Measurements from ENCODE around the gene UBE2Q1. TPM values are rescaled to one million over a fixed set of nuclear protein-coding genes. Genes with fewer than 3 reads are reported as not detected.

UBE2Q1 gene
- total and polyA plus RNA-seq, 9 donors: 14.3 to 119 (median 58.5) TPM

- H3K27ac ChIP-seq: no peak overlapping the region
- no peaks in the 10 kb centered on the region for H3K4me1 ChIP-seq (ENCODE audit: insufficient read depth)
- no peak for DNase-seq
- WGBS, 3 donors: 85 to 89% (median 88%) methylated on average over 7 of the region's 7 CpGs
- intact Hi-C loops (cut with DNase I): no loop called here
- no peak overlapping the region for H3K4me3 ChIP-seq
- H3K27me3 ChIP-seq: no peaks in the 10 kb centered on the region
- no peaks in the 10 kb centered on the region for H3K36me3 ChIP-seq
- TF ChIP-seq CTCF (IDR thresholded peaks at IDR 0.05) (no peak), EP300 (IDR thresholded peaks at IDR 0.05) (no peak), POLR2A (IDR thresholded peaks at IDR 0.05) (no peak)
- H3K9me3 ChIP-seq: no peaks in the 10 kb centered on the region
These were observed 44.4 kb downstream of the UBE2Q1 start for GRCh38 chr1:154514066-154514553.

GRCh38 chr1:154512760-154513159 is 45.7 kb downstream of the UBE2Q1 start:
- Histone ChIP-seq H3K9me3 (no peaks in the 10 kb centered on the region), H3K4me3 (no peak overlapping the region), H3K4me1 (ENCODE audit: insufficient read depth) (no peaks in the 10 kb centered on the region), H3K27me3 (no peaks in the 10 kb centered on the region), H3K36me3 (no peaks in the 10 kb centered on the region), H3K27ac (no peak overlapping the region)
- intact Hi-C loops (cut with DNase I): no loop called here
- WGBS, 3 donors: 76 to 85% (median 85%) methylated on average over 3 of the region's 3 CpGs
- no peak for DNase-seq
- TF ChIP-seq EP300 (IDR thresholded peaks at IDR 0.05) (no peak), CTCF (IDR thresholded peaks at IDR 0.05) (no peak), POLR2A (IDR thresholded peaks at IDR 0.05) (no peak)

GRCh38 chr1:154503898-154504297 is 54.6 kb downstream of the UBE2Q1 start:
- 72 to 80% (median 78%) methylated on average over 5 of the region's 5 CpGs for WGBS, 3 donors

DNA sequence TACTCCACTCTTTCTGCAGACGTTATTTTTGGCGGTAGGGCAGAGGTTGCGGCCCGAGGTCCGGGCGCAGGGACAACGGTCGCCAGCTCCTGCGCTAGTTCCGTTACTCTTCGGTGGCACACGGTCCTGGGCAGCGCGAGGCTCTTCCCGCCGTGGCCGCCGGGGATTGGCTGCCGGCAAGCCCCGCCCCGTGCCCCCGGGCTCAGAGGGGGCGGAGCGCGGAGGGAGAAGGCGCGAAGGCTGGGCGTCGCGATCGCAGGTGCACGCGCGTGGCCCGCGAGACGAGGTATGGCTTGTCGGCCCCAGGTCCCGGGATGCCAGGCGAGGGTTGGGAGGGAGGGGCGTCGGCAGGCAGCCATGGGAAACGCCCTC is 55.7 kb downstream of the UBE2Q1 start:
- H3K36me3 ChIP-seq: no peaks in the 10 kb centered on the region
- intact Hi-C loops (cut with DNase I): no loop called here
- WGBS, 3 donors: 11 to 18% (median 16%) methylated on average over 40 to 43 of the region's 43 CpGs
- peaks cover 0 to 5% of the 10 kb centered on the region in 2 donors for H3K9me3 ChIP-seq
- TF ChIP-seq POLR2A (IDR thresholded peaks at IDR 0.05): no peak
- peak; percentile 18 to 49 (median 23) for DNase-seq
- H3K27me3 ChIP-seq: no peaks in the 10 kb centered on the region
- peaks cover 5% of the 10 kb centered on the region for H3K4me1 ChIP-seq (ENCODE audit: insufficient read depth)
- H3K4me3 ChIP-seq: peak overlapping the region; percentile 46
- peak overlapping the region in 1 of 2 donors; percentile 37 for H3K27ac ChIP-seq

More at GRCh38 chr1:154503898-154504297, 54.6 kb downstream of the UBE2Q1 start:
- Histone ChIP-seq H3K27ac (no peak overlapping the region), H3K27me3 (no peaks in the 10 kb centered on the region), H3K36me3 (no peaks in the 10 kb centered on the region), H3K4me3 (no peak overlapping the region), H3K9me3 (peaks cover 0 to 5% of the 10 kb centered on the region in 2 donors), H3K4me1 (ENCODE audit: insufficient read depth) (peaks cover 5% of the 10 kb centered on the region)
- no peak for TF ChIP-seq POLR2A (IDR thresholded peaks at IDR 0.05)
- no peak for TF ChIP-seq CTCF (IDR thresholded peaks at IDR 0.05)
- no peak for TF ChIP-seq EP300 (IDR thresholded peaks at IDR 0.05)
- intact Hi-C loops (cut with DNase I): no loop called here
- no peak for DNase-seq

DNA sequence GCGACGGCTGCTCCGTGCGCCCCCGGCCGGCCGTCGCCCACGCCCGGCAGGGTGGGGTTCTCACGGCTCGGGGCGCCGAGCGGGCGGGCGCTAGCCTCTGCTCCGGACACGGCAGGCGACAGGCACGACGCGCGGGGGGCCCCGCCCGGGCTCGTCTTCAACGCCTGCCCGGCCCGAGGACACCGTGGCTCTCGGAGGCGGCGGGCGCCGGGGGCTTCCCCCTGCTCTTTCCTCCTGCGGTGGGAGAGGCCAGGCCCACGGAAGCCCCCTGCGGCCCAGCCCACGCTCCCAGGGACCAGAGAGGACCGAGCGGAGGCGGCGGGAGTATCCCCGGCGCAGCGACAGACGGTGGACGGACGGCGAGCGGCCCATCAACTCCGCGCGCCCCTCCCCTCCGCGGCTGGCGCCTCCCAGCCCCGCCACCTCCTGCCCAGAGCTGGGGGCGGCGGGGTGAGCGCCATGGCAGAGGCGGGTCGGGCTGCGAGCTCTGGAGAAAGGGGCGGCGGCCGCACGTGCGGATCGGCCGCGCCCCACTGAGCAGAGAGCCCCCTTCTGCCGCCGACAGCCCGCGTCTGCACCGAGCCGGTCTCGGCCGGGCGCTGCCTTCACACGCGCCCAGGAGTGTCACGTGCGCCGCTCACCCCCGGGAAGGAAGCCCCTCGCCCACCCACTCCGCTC is 56.3 kb downstream of the UBE2Q1 start, which contains the start of the genes SHE and TDRD10:
Gene SHE (minus strand): TSS at position 347 of the 678 bp plus-strand sequence. CDS start 386 bp downstream, outside the sequence.
Gene TDRD10 (plus strand): TSS at position 154 of the 678 bp plus-strand sequence. CDS start 4,685 bp downstream, outside the sequence.
- H3K36me3 ChIP-seq: no peaks in the 10 kb centered on the region
- intact Hi-C loops (cut with DNase I): no loop called here
- no peaks in the 10 kb centered on the region for H3K27me3 ChIP-seq
- H3K4me3 ChIP-seq: peak within 1 kb of the TSS; percentile 46
- peak within 1 kb of the TSS in 1 of 2 donors; percentile 37 for H3K27ac ChIP-seq
- H3K9me3 ChIP-seq: peaks cover 0 to 5% of the 10 kb centered on the region in 2 donors
- H3K4me1 ChIP-seq (ENCODE audit: insufficient read depth): peaks cover 5% of the 10 kb centered on the region
- TF ChIP-seq POLR2A (IDR thresholded peaks at IDR 0.05) (no peak), CTCF (IDR thresholded peaks at IDR 0.05) (no peak), EP300 (IDR thresholded peaks at IDR 0.05) (no peak)
- DNase-seq: peak; percentile 25 to 62 (median 36)
- WGBS, 3 donors: 1 to 2% (median 1%) methylated on average over 41 to 88 of the region's 90 CpGs
